ENCODE data around the gene RAB11FIP4. TPM values are rescaled to one million over a fixed set of nuclear protein-coding genes. Genes with fewer than 3 reads are reported as not detected.

Gene RAB11FIP4
- total and polyA plus RNA-seq, 4 donors = 1.5 to 16.0 (median 3.3) TPM

- Histone ChIP-seq H3K36me3 (ENCODE audit: control insufficient read depth in 4 of 4, insufficient read depth in 3 of 4, low read depth in 1 of 4, low read length in 3 of 4) (no peaks in the 10 kb centered on the region), H3K27ac (ENCODE audit: low read depth in 1 of 2, low read length in 2 of 2) (no peak overlapping the region), H3K27me3 (ENCODE audit: control insufficient read depth in 4 of 4, insufficient read depth in 4 of 4, low read length in 3 of 4) (no peaks in the 10 kb centered on the region), H3K4me3 (ENCODE audit: low read depth in 1 of 3, low read length in 3 of 3) (no peak overlapping the region), H3K9me3 (ENCODE audit: control insufficient read depth in 4 of 4, low read length in 3 of 4) (no peaks in the 10 kb centered on the region), H3K9ac (ENCODE audit: low read depth in 1 of 2, low read length in 2 of 2) (no peak overlapping the region), H3K4me1 (ENCODE audit: control insufficient read depth in 4 of 4, insufficient read depth in 4 of 4, low read length in 3 of 4) (peaks cover 6 to 20% (median 16%) of the 10 kb centered on the region in 4 donors)
- WGBS = 91% methylated on average over 6 of the region's 6 CpGs
- DNase-seq (ENCODE audit: low spot score) = no peak
- no peak for TF ChIP-seq GABPA (IDR thresholded peaks at IDR 0.05 in 1 of 2, conservative IDR thresholded peaks at IDR 0.05 in 1 of 2)
Observed at GRCh38 chr17:31480067-31480466, 88.6 kb downstream of the RAB11FIP4 start.

- TF ChIP-seq JUND (IDR thresholded peaks at IDR 0.05) (no peak), SP1 (IDR thresholded peaks at IDR 0.05) (no peak), FOXA1 (IDR thresholded peaks at IDR 0.05) (no peak), TAF1 (conservative IDR thresholded peaks at IDR 0.05) (no peak), GABPA (IDR thresholded peaks at IDR 0.05 in 1 of 2, conservative IDR thresholded peaks at IDR 0.05 in 1 of 2) (no peak), RAD21 (IDR thresholded peaks at IDR 0.05) (no peak), NR2F2 (IDR thresholded peaks at IDR 0.05) (no peak), ATF3 (IDR thresholded peaks at IDR 0.05) (no peak), YY1 (IDR thresholded peaks at IDR 0.05) (no peak), CTCF (IDR thresholded peaks at IDR 0.05; ENCODE audit: low read depth, low read length, missing input control) (no peak), RXRA (IDR thresholded peaks at IDR 0.05) (no peak), EGR1 (IDR thresholded peaks at IDR 0.05; ENCODE audit: low read depth in 2 of 2) (no peak), FOXA2 (IDR thresholded peaks at IDR 0.05) (no peak), HNF4G (IDR thresholded peaks at IDR 0.05) (no peak)
- 82% methylated on average over 8 of the region's 8 CpGs for WGBS
- Histone ChIP-seq H3K36me3 (ENCODE audit: control insufficient read depth in 4 of 4, insufficient read depth in 3 of 4, low read depth in 1 of 4, low read length in 3 of 4) (no peaks in the 10 kb centered on the region), H3K9me3 (ENCODE audit: control insufficient read depth in 4 of 4, low read length in 3 of 4) (no peaks in the 10 kb centered on the region), H3K27me3 (ENCODE audit: control insufficient read depth in 4 of 4, insufficient read depth in 4 of 4, low read length in 3 of 4) (no peaks in the 10 kb centered on the region), H3K4me1 (ENCODE audit: control insufficient read depth in 4 of 4, insufficient read depth in 4 of 4, low read length in 3 of 4) (peaks cover 5 to 11% (median 8%) of the 10 kb centered on the region in 4 donors), H3K9ac (ENCODE audit: low read depth in 1 of 2, low read length in 2 of 2) (no peak overlapping the region), H3K27ac (ENCODE audit: low read depth in 1 of 2, low read length in 2 of 2) (no peak overlapping the region), H3K4me3 (ENCODE audit: low read depth in 1 of 3, low read length in 3 of 3) (no peak overlapping the region)
- DNase-seq (ENCODE audit: low spot score) = no peak
Observed at GRCh38 chr17:31480904-31481782, 89.7 kb downstream of the RAB11FIP4 start.

GRCh38 chr17:31481783-31482081, 90.3 kb downstream of the RAB11FIP4 start:
- H3K9me3 ChIP-seq (ENCODE audit: control insufficient read depth in 4 of 4, low read length in 3 of 4) = no peaks in the 10 kb centered on the region
- no peak for DNase-seq (ENCODE audit: low spot score)
- 26% methylated on average over 4 of the region's 4 CpGs for WGBS
- H3K27me3 ChIP-seq (ENCODE audit: control insufficient read depth in 4 of 4, insufficient read depth in 4 of 4, low read length in 3 of 4) = no peaks in the 10 kb centered on the region
- no peak overlapping the region for H3K9ac ChIP-seq (ENCODE audit: low read depth in 1 of 2, low read length in 2 of 2)
- H3K27ac ChIP-seq (ENCODE audit: low read depth in 1 of 2, low read length in 2 of 2) = no peak overlapping the region
- peaks cover 5 to 16% (median 10%) of the 10 kb centered on the region in 4 donors for H3K4me1 ChIP-seq (ENCODE audit: control insufficient read depth in 4 of 4, insufficient read depth in 4 of 4, low read length in 3 of 4)
- H3K36me3 ChIP-seq (ENCODE audit: control insufficient read depth in 4 of 4, insufficient read depth in 3 of 4, low read depth in 1 of 4, low read length in 3 of 4) = no peaks in the 10 kb centered on the region
- no peak overlapping the region for H3K4me3 ChIP-seq (ENCODE audit: low read depth in 1 of 3, low read length in 3 of 3)
- TF ChIP-seq CTCF (IDR thresholded peaks at IDR 0.05; ENCODE audit: low read depth, low read length, missing input control) (no peak), JUND (IDR thresholded peaks at IDR 0.05) (no peak), REST (IDR thresholded peaks at IDR 0.05) (no peak), TAF1 (conservative IDR thresholded peaks at IDR 0.05) (no peak), MAX (IDR thresholded peaks at IDR 0.05) (no peak), RXRA (IDR thresholded peaks at IDR 0.05) (peak in 1 of 2 donors; percentile 33), GABPA (IDR thresholded peaks at IDR 0.05 in 1 of 2, conservative IDR thresholded peaks at IDR 0.05 in 1 of 2) (no peak), ZBTB33 (IDR thresholded peaks at IDR 0.05) (no peak), FOXA1 (IDR thresholded peaks at IDR 0.05) (no peak)

Measured in liver (tissue), 9 donors.